Neural crest cell (in vitro differentiated cells): ENCODE data around the gene NUP160. TPM values are rescaled to one million over a fixed set of nuclear protein-coding genes. Genes with fewer than 3 reads are reported as not detected.
A peak's percentile ranks its signal among the peaks of the same experiment; 100 is the strongest.
"Not testable (repeated sequence)": the region's sequence is repeated elsewhere in the genome, so short reads cannot be mapped to it uniquely, and the experiment has no call there.

Source experiments
- DNase-seq: peaks from one replicate; pipeline ENCODE4 v3.0.0; 2021; ENCODE audit warnings: low read depth, mixed read lengths, low spot score
- H3K27ac Mint-ChIP-seq: one replicate; pipeline ENCODE4 v1.8.0; 2021; ENCODE audit warnings: mild to moderate bottlenecking, mixed read lengths; ENCODE audit not compliant: unreplicated experiment
- H3K27me3 Mint-ChIP-seq: 2 replicates; pipeline ENCODE4 v1.8.0; 2021; ENCODE audit warnings: low read depth, mild to moderate bottlenecking, mixed read lengths
- H3K36me3 Mint-ChIP-seq: 2 replicates; pipeline ENCODE4 v1.8.0; 2021; ENCODE audit warnings: low read depth, mild to moderate bottlenecking, mixed read lengths
- H3K4me1 Mint-ChIP-seq: 2 replicates; pipeline ENCODE4 v1.8.0; 2021; ENCODE audit warnings: mixed read lengths
- H3K4me3 Mint-ChIP-seq: one replicate; pipeline ENCODE4 v1.8.0; 2021; ENCODE audit warnings: mild to moderate bottlenecking, mixed read lengths
- H3K9me3 Mint-ChIP-seq: 2 replicates; pipeline ENCODE4 v1.8.0; 2021; ENCODE audit warnings: mixed read lengths
- CTCF ChIP-seq: fragments of 200-600 bp; sonication (generic); conservative IDR thresholded peaks from 2 replicates; pipeline ENCODE4 v1.5.0; 2021; ENCODE audit warnings: antibody characterized with exemption, mild to moderate bottlenecking
- total RNA-seq: library from RNA; stranded (reverse); gene quantifications from 2 replicates; pipeline ENCODE4 v1.2.1, GENCODE V29; 2021

NUP160 gene
- total RNA-seq, 1 donor from 2014 or later: 92.9 TPM

DNA sequence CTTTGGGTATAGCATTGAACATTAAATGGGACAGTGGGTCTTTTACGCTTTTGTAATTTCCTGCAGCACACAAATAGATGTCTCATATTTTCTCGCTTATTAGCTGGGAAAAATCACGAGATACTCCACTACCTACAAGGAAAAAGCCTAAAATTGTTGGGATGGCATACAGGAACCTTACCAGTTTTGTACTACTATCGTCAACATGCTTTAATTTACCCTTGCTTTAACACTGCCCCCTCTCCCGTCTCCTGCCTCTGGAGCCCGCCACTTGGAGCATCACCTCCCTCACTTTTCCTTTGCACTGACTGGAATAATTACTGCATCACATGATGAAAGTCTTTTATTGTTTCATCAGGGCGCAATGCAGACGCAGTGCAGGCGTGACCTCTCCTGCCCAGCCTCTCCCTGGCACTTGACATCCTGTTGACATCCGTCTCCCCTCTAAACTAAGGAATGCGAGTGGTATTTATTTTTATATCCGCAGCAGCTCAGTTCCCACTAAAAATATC lies 80.0 kb downstream of the NUP160 start:
- TF ChIP-seq CTCF: no peak
- H3K4me3 Mint-ChIP-seq: peak overlapping the region; percentile 87
- no peaks in the 10 kb centered on the region for H3K9me3 Mint-ChIP-seq
- H3K36me3 Mint-ChIP-seq: peaks cover 4% of the 10 kb centered on the region
- DNase-seq: peak; percentile 39
- H3K4me1 Mint-ChIP-seq: peaks cover 33% of the 10 kb centered on the region
- no peaks in the 10 kb centered on the region for H3K27me3 Mint-ChIP-seq
- H3K27ac Mint-ChIP-seq: peak overlapping the region; percentile 100

- DNase-seq: peak; percentile 28
- Mint-ChIP-seq H3K27ac (peak overlapping the region; percentile 99), H3K36me3 (peaks cover 4% of the 10 kb centered on the region), H3K4me3 (peak overlapping the region; percentile 96), H3K4me1 (peaks cover 33% of the 10 kb centered on the region), H3K9me3 (no peaks in the 10 kb centered on the region), H3K27me3 (no peaks in the 10 kb centered on the region)
- TF ChIP-seq CTCF: no peak
Measured at GRCh38 chr11:47766509-47767227, 81.5 kb downstream of the NUP160 start.

GRCh38 chr11:47765086-47765485 lies 83.1 kb downstream of the NUP160 start:
- no peaks in the 10 kb centered on the region for H3K9me3 Mint-ChIP-seq
- H3K4me1 Mint-ChIP-seq: peaks cover 33% of the 10 kb centered on the region
- H3K27ac Mint-ChIP-seq: peak overlapping the region; percentile 78
- TF ChIP-seq CTCF: no peak
- no peaks in the 10 kb centered on the region for H3K27me3 Mint-ChIP-seq
- DNase-seq: no peak
- H3K36me3 Mint-ChIP-seq: peaks cover 9% of the 10 kb centered on the region
- peak overlapping the region; percentile 96 for H3K4me3 Mint-ChIP-seq

GRCh38 chr11:47759291-47759690 lies 88.9 kb downstream of the NUP160 start:
- H3K36me3 Mint-ChIP-seq: peaks cover 24% of the 10 kb centered on the region
- not testable (repeated sequence) for H3K9me3 Mint-ChIP-seq

DNA sequence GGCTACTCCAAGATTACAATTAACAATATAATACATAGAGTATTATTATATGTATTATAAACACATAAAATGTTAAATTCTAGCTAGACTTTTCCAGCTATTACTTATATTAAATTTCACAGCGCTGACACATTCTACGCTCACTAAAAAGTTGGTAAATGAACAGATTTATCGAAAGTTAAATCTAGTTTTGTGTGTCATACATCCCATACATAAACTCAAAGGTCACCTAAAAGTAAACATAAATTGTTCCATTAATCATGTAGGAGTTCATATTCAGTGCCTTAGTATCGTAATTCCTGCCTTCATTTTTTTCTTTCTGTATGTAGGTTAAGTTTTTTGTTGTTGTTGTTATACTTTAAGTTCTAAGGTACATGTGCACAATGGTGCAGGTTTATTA lies 91.9 kb downstream of the NUP160 start:
- no peaks in the 10 kb centered on the region for H3K4me1 Mint-ChIP-seq
- no peaks in the 10 kb centered on the region for H3K27me3 Mint-ChIP-seq
- peaks cover 31% of the 10 kb centered on the region for H3K36me3 Mint-ChIP-seq
- no peak for TF ChIP-seq CTCF
- no peaks in the 10 kb centered on the region for H3K9me3 Mint-ChIP-seq
- no peak for DNase-seq
- H3K27ac Mint-ChIP-seq: no peak overlapping the region
- no peak overlapping the region for H3K4me3 Mint-ChIP-seq

More at GRCh38 chr11:47759291-47759690, 88.9 kb downstream of the NUP160 start:
- H3K27ac Mint-ChIP-seq, H3K27me3 Mint-ChIP-seq, H3K4me1 Mint-ChIP-seq, DNase-seq, H3K4me3 Mint-ChIP-seq: not testable (repeated sequence)

GRCh38 chr11:47750725-47751124 lies 97.4 kb downstream of the NUP160 start:
- Mint-ChIP-seq H3K27ac (no peak overlapping the region), H3K27me3 (no peaks in the 10 kb centered on the region), H3K4me3 (no peak overlapping the region), H3K4me1 (no peaks in the 10 kb centered on the region), H3K36me3 (peaks cover 25% of the 10 kb centered on the region), H3K9me3 (no peaks in the 10 kb centered on the region)
- TF ChIP-seq CTCF: no peak
- DNase-seq: no peak

DNA sequence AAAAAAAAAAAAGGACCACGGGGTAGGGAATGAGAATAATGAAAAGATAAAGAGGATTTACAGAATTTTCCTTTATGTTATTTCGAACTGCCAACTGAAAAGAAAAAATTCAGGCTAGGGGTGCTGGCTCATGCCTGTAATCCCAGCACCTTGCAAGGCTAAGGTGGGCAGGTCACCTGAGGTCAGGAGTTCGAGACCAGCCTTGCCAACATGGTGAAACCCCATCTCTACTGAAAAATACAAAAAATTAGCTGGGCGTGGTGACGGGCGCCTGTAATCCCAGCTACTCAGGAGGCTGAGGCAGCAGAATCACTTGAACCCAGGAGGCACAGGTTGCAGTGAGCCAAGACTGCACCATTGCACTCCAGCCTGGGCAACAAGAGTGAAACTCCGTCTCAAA lies 105.7 kb downstream of the NUP160 start:
- H3K4me3 Mint-ChIP-seq, H3K27ac Mint-ChIP-seq, H3K9me3 Mint-ChIP-seq, DNase-seq, H3K27me3 Mint-ChIP-seq, H3K4me1 Mint-ChIP-seq: not testable (repeated sequence)
- peaks cover 33% of the 10 kb centered on the region for H3K36me3 Mint-ChIP-seq

DNA sequence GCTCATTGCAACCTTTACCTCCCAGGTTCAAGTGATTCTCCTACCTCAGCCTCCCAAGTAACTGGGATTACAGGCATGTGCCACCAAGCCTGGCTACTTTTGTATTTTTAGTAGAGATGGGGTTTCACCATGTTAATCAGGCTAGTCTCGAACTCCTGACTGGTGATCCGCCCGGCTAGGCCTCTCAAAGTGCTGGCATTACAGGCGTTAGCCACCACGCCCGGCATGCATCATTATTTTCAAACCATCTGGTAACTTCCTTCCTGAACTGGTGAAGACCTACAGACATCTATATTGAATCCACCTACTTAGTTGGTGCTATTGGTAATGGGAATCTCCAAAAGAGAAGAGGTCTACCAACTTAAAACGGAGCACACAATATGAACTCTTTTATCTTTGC lies 110.3 kb downstream of the NUP160 start:
- H3K36me3 Mint-ChIP-seq: peaks cover 14% of the 10 kb centered on the region
- DNase-seq, H3K4me1 Mint-ChIP-seq, H3K27ac Mint-ChIP-seq, H3K27me3 Mint-ChIP-seq, H3K4me3 Mint-ChIP-seq, H3K9me3 Mint-ChIP-seq: not testable (repeated sequence)
